GM12864 (cell line): ENCODE data around the gene S100B.

Experiments used
- DNase-seq: peaks from one replicate; pipeline ENCODE4 v3.0.0-alpha.2; 2011; ENCODE audit warnings: low read depth
- H3K4me3 ChIP-seq: 2 replicates; pipeline ENCODE4 v1.5.1; 2011; ENCODE audit warnings: mild to moderate bottlenecking, low read depth, low read length, control low read depth
- CTCF ChIP-seq: IDR thresholded peaks from 2 replicates; pipeline ENCODE4 v1.5.1; 2011; ENCODE audit warnings: low read depth, mild to moderate bottlenecking, moderate library complexity, low read length, control low read depth, inconsistent platforms; ENCODE audit errors: missing control alignments

S100B gene

DNA sequence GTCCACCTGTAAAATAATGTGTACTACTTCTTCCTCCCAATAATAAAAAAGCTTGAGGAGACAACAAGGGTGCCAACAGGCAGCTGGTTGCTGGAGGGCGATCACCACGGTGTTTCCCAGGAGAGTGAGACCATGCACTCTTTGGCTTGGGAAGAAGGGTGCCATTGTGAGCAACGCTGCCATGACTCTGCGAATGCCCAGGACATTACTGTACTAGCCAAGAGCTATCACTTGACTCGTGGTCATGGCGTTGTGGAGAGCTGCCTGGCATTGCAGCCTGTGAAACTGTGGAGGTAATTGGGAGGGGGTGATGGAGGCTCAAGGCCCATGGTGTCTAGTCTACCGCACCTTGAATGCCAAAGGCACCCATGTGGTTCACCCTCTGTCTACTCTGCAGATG, 16.0 kb upstream of the S100B start:
- TF ChIP-seq CTCF, result no peak
- DNase-seq, result no peak

GRCh38 chr21:46619846-46620245, 15.0 kb upstream of the S100B start:
- DNase-seq, result no peak
- no peak for TF ChIP-seq CTCF
- H3K4me3 ChIP-seq, result no peak overlapping the region

More for the DNA sequence above, 16.0 kb upstream of the S100B start:
- no peak overlapping the region for H3K4me3 ChIP-seq

DNA sequence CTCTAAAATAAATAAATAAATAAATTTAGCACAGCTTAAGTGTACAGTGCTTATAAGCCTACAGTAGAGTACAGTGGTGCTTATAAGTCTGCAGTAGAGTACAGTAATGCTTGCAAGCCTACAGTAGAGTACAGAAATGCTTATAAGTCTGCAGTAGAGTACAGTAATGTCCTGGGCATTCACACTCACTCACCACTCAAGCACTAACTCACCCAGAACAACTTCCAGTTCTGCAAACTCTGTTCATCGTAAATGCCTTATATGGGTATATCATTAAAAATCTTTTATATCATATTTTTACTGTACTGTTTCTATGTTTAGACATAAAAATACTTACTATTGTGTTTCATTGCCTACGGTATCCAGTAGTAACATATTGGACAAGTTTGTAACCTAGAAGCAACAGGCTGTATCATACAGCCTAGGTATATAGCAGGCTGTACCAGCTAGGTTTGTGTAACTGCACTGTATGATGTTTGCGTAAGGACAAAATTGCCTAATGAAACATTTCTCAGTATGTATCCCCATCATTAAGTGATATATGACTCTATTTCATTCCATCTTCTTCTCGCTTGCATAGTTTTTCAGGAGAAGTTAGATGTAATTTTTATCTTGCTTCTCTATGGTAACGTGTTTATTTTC, 14.0 kb upstream of the S100B start:
- no peak overlapping the region for H3K4me3 ChIP-seq
- TF ChIP-seq CTCF, result no peak
- DNase-seq, result no peak

DNA sequence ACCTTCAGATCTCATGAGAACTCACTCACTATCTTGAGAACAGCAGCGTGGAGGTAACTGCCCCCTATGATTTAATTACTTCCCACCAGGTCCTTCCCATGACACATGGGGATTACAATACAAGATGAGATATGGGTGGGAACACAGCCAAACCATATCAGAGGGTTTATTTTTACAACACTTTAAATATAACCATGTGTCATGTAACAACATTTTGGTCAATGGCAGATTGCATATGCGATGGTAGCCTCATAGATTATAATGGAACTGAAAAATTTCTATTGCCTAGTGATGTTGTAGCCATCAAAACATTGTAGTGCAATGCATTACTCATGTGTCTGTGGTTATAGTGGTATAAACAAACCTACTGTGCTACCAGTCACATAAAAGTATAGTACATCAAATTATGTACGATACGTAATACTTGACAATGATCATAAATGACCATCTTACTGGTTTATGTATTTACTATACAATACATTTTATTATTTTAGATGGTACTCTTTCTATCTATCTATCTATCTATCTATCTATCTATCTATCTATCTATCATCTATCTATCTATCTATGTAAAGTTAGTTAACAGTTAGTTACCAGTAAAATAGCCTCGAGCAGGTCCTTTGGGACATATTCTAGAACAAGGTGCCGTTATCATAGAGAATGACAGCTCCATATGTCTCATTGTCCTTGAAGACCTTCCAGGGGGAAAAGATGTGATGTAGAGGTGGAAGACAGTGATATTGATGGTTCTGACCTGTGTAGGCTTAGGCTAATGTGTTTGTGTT, 12.6 kb upstream of the S100B start:
- no peak overlapping the region for H3K4me3 ChIP-seq
- no peak for TF ChIP-seq CTCF
- DNase-seq, result no peak

DNA sequence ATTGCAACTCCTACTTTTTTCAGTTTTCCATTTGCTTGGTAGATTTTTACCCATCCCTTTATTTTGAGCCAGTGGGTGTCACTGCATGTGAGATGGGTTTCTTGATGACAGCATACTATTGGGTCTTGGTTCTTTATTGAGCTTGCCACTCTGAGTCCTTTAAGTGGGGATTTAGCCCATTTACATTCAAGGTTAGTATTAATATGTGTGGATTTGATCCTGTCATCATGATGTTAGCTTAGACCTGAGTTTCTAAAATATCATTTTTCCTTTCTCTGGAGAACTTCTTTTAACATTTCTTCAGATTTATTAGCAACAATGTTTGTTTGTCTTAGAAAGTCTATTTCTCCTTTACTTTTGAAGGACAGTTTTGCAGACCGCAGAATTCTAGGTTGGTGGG, 11.8 kb upstream of the S100B start:
- TF ChIP-seq CTCF, result no peak
- DNase-seq, result no peak
- no peak overlapping the region for H3K4me3 ChIP-seq

GRCh38 chr21:46616050-46616449, 11.2 kb upstream of the S100B start:
- no peak for TF ChIP-seq CTCF
- no peak overlapping the region for H3K4me3 ChIP-seq
- no peak for DNase-seq

DNA sequence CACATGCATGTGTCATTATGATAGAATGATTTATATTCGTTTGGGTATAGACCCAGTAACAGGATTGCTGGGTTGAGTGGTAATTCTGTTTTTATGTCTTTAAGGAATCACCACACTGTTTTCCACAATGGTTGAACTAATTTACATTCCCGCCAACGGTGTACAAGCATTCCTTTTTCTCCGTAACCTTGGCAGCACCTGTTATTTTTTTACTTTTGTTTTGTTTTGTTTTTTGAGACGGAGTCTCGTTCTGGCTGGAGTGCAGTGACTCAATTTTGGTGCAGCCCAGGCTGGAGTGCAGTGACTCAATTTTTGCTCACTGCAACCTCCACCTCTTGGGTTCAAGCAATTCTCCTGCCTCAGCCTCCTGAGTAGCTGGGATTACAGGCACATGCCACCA, 8.5 kb upstream of the S100B start:
- TF ChIP-seq CTCF, result no peak
- DNase-seq, result no peak
- H3K4me3 ChIP-seq, result no peak overlapping the region
